IPS DF 4.7 (cell line): ENCODE measurements around the gene G6PC1.
"Not testable (repeated sequence)": the region's sequence is repeated elsewhere in the genome, so short reads cannot be mapped to it uniquely, and the experiment has no call there.

Experiments used
- DNase-seq: peaks from one replicate; pipeline ENCODE4 v3.0.0-alpha.2; 2013; ENCODE audit warnings: low spot score; ENCODE audit errors: extremely low read depth

Gene G6PC1

GRCh38 chr17:42900460-42901331 is at the start of gene G6PC1:
Gene G6PC1, plus strand, starts transcription at chr17:42900799. Its CDS starts 78 bp downstream, at chr17:42900877.
- DNase-seq, result no peak

GRCh38 chr17:42850954-42851353 is 49.6 kb upstream of the G6PC1 start, which contains the start of gene AOC3:
Gene AOC3, plus strand, starts transcription at chr17:42851199. Its CDS starts 145 bp downstream, at chr17:42851344.
- DNase-seq, result no peak

- not testable (repeated sequence) for DNase-seq
These were observed 49.0 kb upstream of the G6PC1 start for GRCh38 chr17:42851371-42852240.

GRCh38 chr17:42852351-42852750 is 48.2 kb upstream of the G6PC1 start:
- no peak for DNase-seq

- DNase-seq, result no peak
These were observed 47.6 kb upstream of the G6PC1 start for GRCh38 chr17:42853004-42853403.

GRCh38 chr17:42853597-42853967 is 47.0 kb upstream of the G6PC1 start:
- DNase-seq, result no peak

GRCh38 chr17:42853968-42854790 is 46.4 kb upstream of the G6PC1 start:
- no peak for DNase-seq

- DNase-seq, result no peak
These were observed 45.5 kb upstream of the G6PC1 start for GRCh38 chr17:42855048-42855596.

GRCh38 chr17:42856093-42856492 is 44.5 kb upstream of the G6PC1 start:
- not testable (repeated sequence) for DNase-seq

- not testable (repeated sequence) for DNase-seq
These were observed 44.1 kb upstream of the G6PC1 start for GRCh38 chr17:42856516-42856915.

- no peak for DNase-seq
These were observed 43.2 kb upstream of the G6PC1 start for GRCh38 chr17:42857389-42857788.

- no peak for DNase-seq
These were observed 34.9 kb upstream of the G6PC1 start for GRCh38 chr17:42865638-42866094.

GRCh38 chr17:42866216-42866615 is 34.4 kb upstream of the G6PC1 start:
- DNase-seq, result no peak

GRCh38 chr17:42866631-42867575 is 33.7 kb upstream of the G6PC1 start:
- no peak for DNase-seq

GRCh38 chr17:42867694-42868261 is 32.8 kb upstream of the G6PC1 start:
- not testable (repeated sequence) for DNase-seq

GRCh38 chr17:42868338-42868737 is 32.3 kb upstream of the G6PC1 start:
- DNase-seq, result no peak

GRCh38 chr17:42871647-42872046 is 29.0 kb upstream of the G6PC1 start:
- DNase-seq, result no peak

GRCh38 chr17:42872251-42872965 is 28.2 kb upstream of the G6PC1 start:
- no peak for DNase-seq

GRCh38 chr17:42873315-42873714 is 27.3 kb upstream of the G6PC1 start:
- DNase-seq, result no peak
